DND-41 (cell line): ENCODE measurements around the gene TMEM231.

Experiments
- EZH2 ChIP-seq: IDR thresholded peaks from 3 replicates; pipeline ENCODE4 v1.6.1; 2012; ENCODE audit warnings: borderline replicate concordance, low read depth, mild to moderate bottlenecking, moderate library complexity, low read length, inconsistent platforms; ENCODE audit not compliant: severe bottlenecking
- TF ChIP-seq, protein P1 (sequence below): IDR thresholded peaks from 2 replicates; pipeline ENCODE4 v1.5.1; 2012; ENCODE audit warnings: borderline replicate concordance, low read length, moderate library complexity, mild to moderate bottlenecking; ENCODE audit not compliant: poor library complexity, severe bottlenecking; ENCODE audit errors: extremely low read depth

DNA sequence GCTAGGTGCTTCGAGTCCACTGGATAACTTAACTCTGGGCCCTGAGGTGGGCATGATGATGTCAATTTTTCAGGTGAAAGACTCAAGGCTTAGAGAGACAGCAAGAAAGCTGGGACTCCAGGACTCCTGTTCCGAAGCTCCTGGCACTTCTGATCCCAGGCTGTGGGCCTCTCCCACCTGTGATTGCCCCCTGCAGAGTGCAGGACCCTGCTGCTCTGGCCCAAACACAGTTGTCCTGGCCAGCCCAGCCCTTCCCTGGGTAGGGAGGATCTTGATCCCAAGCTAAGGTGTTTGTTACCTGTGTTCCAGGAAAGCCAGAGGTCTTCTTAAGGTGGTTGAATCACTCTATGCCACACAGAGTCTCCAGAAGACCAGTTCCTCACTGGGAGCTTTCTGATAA is 23.3 kb downstream of the TMEM231 start:
- TF ChIP-seq, protein P1, sequence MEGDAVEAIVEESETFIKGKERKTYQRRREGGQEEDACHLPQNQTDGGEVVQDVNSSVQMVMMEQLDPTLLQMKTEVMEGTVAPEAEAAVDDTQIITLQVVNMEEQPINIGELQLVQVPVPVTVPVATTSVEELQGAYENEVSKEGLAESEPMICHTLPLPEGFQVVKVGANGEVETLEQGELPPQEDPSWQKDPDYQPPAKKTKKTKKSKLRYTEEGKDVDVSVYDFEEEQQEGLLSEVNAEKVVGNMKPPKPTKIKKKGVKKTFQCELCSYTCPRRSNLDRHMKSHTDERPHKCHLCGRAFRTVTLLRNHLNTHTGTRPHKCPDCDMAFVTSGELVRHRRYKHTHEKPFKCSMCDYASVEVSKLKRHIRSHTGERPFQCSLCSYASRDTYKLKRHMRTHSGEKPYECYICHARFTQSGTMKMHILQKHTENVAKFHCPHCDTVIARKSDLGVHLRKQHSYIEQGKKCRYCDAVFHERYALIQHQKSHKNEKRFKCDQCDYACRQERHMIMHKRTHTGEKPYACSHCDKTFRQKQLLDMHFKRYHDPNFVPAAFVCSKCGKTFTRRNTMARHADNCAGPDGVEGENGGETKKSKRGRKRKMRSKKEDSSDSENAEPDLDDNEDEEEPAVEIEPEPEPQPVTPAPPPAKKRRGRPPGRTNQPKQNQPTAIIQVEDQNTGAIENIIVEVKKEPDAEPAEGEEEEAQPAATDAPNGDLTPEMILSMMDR, result no peak
- no peak for TF ChIP-seq EZH2
